H1 (cell line): ENCODE data around the gene FGF10. TPM values are rescaled to one million over a fixed set of nuclear protein-coding genes. Genes with fewer than 3 reads are reported as not detected.

Experiments used
- CTCF ChIA-PET: fragments of 300-600 bp; sonication (Branson Sonifier 250); formaldehyde crosslinking; loops from one replicate; lab custom pipeline; 2021; ENCODE audit not compliant: partially characterized antibody; lab: Charles Lee
- POLR2A ChIA-PET: fragments of 300-600 bp; sonication (Branson Sonifier 250); formaldehyde crosslinking; loops from one replicate; lab custom pipeline; 2021; ENCODE audit warnings: inconsistent platforms; ENCODE audit not compliant: partially characterized antibody; lab: Charles Lee
- DNase-seq, 2 experiments: peaks; one replicate each; pipeline versions ENCODE4 v3.0.0 to v3.0.0-alpha.2; 2010 to 2022; ENCODE audit warnings: low spot score in 2 of 2, low read depth in 1 of 2, mixed read lengths in 1 of 2
- FAIRE-seq: peaks from 2 replicates; lab custom pipeline; 2011; peaks lifted over from hg19 to GRCh38; lab: Jason Lieb, UNC
- H2AFZ ChIP-seq: 2 replicates; pipeline ENCODE4 v1.8.1; 2012; ENCODE audit warnings: low read length, inconsistent platforms
- H2AK5ac ChIP-seq: 2 replicates; pipeline ENCODE4 v1.6.1; 2013; ENCODE audit warnings: low read depth, low read length
- H2BK120ac ChIP-seq: replicated peaks from 2 replicates; pipeline ENCODE3; 2013; ENCODE audit warnings: low read depth, low read length, inconsistent platforms
- H2BK12ac ChIP-seq: 2 replicates; pipeline ENCODE4 v1.6.1; 2013; ENCODE audit warnings: low read depth, low read length
- H2BK15ac ChIP-seq: 2 replicates; pipeline ENCODE4 v1.6.1; 2013; ENCODE audit warnings: low read length
- H2BK20ac ChIP-seq: 2 replicates; pipeline ENCODE4 v1.6.1; 2013; ENCODE audit warnings: low read length
- H2BK5ac ChIP-seq: 2 replicates; pipeline ENCODE4 v1.6.1; 2013; ENCODE audit warnings: low read depth, low read length
- H3K14ac ChIP-seq: 2 replicates; pipeline ENCODE4 v1.6.1; 2013; ENCODE audit warnings: inconsistent platforms; ENCODE audit not compliant: insufficient read length
- H3K18ac ChIP-seq: 2 replicates; pipeline ENCODE4 v1.6.1; 2013; ENCODE audit warnings: low read length; ENCODE audit errors: extremely low read depth
- H3K23ac ChIP-seq: 2 replicates; pipeline ENCODE4 v1.6.1; 2013; ENCODE audit warnings: inconsistent platforms; ENCODE audit not compliant: insufficient read length
- H3K23me2 ChIP-seq: 2 replicates; pipeline ENCODE4 v1.6.1; 2013; ENCODE audit warnings: low read depth, low read length
- H3K27ac ChIP-seq: 2 replicates; pipeline ENCODE4 v1.6.1; 2011; ENCODE audit warnings: low read depth, low read length, inconsistent platforms
- H3K27me3 ChIP-seq, 4 experiments: replicated peaks in 1 of 4; 1 replicate in 1 of 4; 2 replicates in 3 of 4; pipeline versions ENCODE4 v1.6.1 to v1.8.1; 2011 to 2013; ENCODE audit warnings: low read length in 3 of 4, mild to moderate bottlenecking in 3 of 4, inconsistent platforms in 2 of 4, mixed read lengths in 2 of 4, moderate library complexity in 1 of 4; ENCODE audit not compliant: control insufficient read depth in 3 of 4, insufficient read depth in 3 of 4; ENCODE audit errors: extremely low read depth in 1 of 4
- H3K36me3 ChIP-seq, 4 experiments: 2 replicates each; pipeline versions ENCODE4 v1.6.1 to v1.8.1; 2011 to 2013; ENCODE audit warnings: mild to moderate bottlenecking in 4 of 4, low read length in 3 of 4, moderate library complexity in 2 of 4, control low read depth in 1 of 4, inconsistent platforms in 1 of 4; ENCODE audit not compliant: insufficient read depth in 4 of 4, control insufficient read depth in 2 of 4
- H3K4ac ChIP-seq: replicated peaks from 2 replicates; pipeline ENCODE3; 2013; ENCODE audit warnings: low read length, low read depth, mixed read lengths, inconsistent platforms; ENCODE audit not compliant: insufficient read length
- H3K4me1 ChIP-seq, 4 experiments: replicated peaks in 1 of 4; 1 replicate in 1 of 4; 2 replicates in 3 of 4; pipeline versions ENCODE4 v1.6.1 to v1.8.1; 2011 to 2013; ENCODE audit warnings: low read length in 3 of 4, inconsistent platforms in 2 of 4, mixed read lengths in 1 of 4; ENCODE audit not compliant: insufficient read depth in 4 of 4, control insufficient read depth in 3 of 4
- H3K4me2 ChIP-seq, 2 experiments: 2 replicates each; pipeline versions ENCODE4 v1.6.1 to v1.8.1; 2011 to 2013; ENCODE audit warnings: low read depth in 2 of 2, low read length in 2 of 2, control low read depth in 1 of 2, inconsistent platforms in 1 of 2, mild to moderate bottlenecking in 1 of 2; ENCODE audit not compliant: insufficient read depth in 1 of 2
- H3K4me3 ChIP-seq, 4 experiments: fragments of 200-600, 300-600 bp in 1 of 4; sonication (generic), shearing (Covaris generic), sonication (Bioruptor Twin) in 1 of 4; 2 replicates each; pipeline versions ENCODE4 v1.5.1 to v1.8.1; 2011 to 2016; ENCODE audit warnings: low read length in 4 of 4, low read depth in 3 of 4, control low read depth in 2 of 4, inconsistent platforms in 2 of 4, mild to moderate bottlenecking in 2 of 4, mixed read lengths in 1 of 4, moderate library complexity in 1 of 4; ENCODE audit not compliant: insufficient read depth in 2 of 4; ENCODE audit errors: extremely low read depth in 1 of 4
- H3K56ac ChIP-seq: replicated peaks from 2 replicates; pipeline ENCODE3; 2013; ENCODE audit warnings: low read depth, mild to moderate bottlenecking, mixed read lengths, low read length, inconsistent platforms; ENCODE audit not compliant: insufficient read length
- H3K79me1 ChIP-seq: 2 replicates; pipeline ENCODE4 v1.6.1; 2013; ENCODE audit warnings: low read depth, low read length, control low read depth
- H3K79me2 ChIP-seq, 2 experiments: 2 replicates each; pipeline versions ENCODE4 v1.6.1 to v1.8.1; 2012 to 2013; ENCODE audit warnings: low read length in 2 of 2, mild to moderate bottlenecking in 2 of 2, inconsistent platforms in 1 of 2; ENCODE audit not compliant: insufficient read depth in 2 of 2, control insufficient read depth in 1 of 2
- H3K9ac ChIP-seq, 4 experiments: replicated peaks in 1 of 4; 1 replicate in 1 of 4; 2 replicates in 3 of 4; pipeline versions ENCODE4 v1.6.1 to v1.8.1; 2011 to 2013; ENCODE audit warnings: low read depth in 3 of 4, low read length in 3 of 4, control low read depth in 2 of 4, mild to moderate bottlenecking in 2 of 4, moderate library complexity in 2 of 4, inconsistent platforms in 1 of 4; ENCODE audit errors: extremely low read depth in 1 of 4
- H3K9me3 ChIP-seq, 2 experiments: 2 replicates each; pipeline versions ENCODE4 v1.6.1 to v1.8.1; 2012 to 2013; ENCODE audit warnings: mild to moderate bottlenecking in 2 of 2, moderate library complexity in 2 of 2, control low read depth in 1 of 2, inconsistent platforms in 1 of 2, low read depth in 1 of 2, low read length in 1 of 2, mixed read lengths in 1 of 2; ENCODE audit not compliant: insufficient read depth in 2 of 2
- H4K20me1 ChIP-seq, 2 experiments: replicated peaks in 1 of 2; 2 replicates each; pipeline versions ENCODE3 to v1.8.1; 2011 to 2013; ENCODE audit warnings: inconsistent platforms in 2 of 2, low read length in 2 of 2, mild to moderate bottlenecking in 1 of 2; ENCODE audit not compliant: insufficient read depth in 2 of 2, control insufficient read depth in 1 of 2
- H4K5ac ChIP-seq: 2 replicates; pipeline ENCODE4 v1.6.1; 2013; ENCODE audit warnings: low read length, low read depth, mixed read lengths, inconsistent platforms; ENCODE audit not compliant: insufficient read length
- H4K8ac ChIP-seq: 2 replicates; pipeline ENCODE4 v1.8.0; 2013; ENCODE audit warnings: mild to moderate bottlenecking, moderate library complexity, low read length, inconsistent platforms; ENCODE audit not compliant: insufficient read depth; ENCODE audit errors: extremely low read depth
- H4K91ac ChIP-seq: replicated peaks from 2 replicates; pipeline ENCODE3; 2013; ENCODE audit warnings: low read length, mixed read lengths, inconsistent platforms; ENCODE audit not compliant: insufficient read length
- ATF3 ChIP-seq: IDR thresholded peaks from 2 replicates; pipeline ENCODE4 v1.6.1; 2011; ENCODE audit warnings: low read depth, mild to moderate bottlenecking, low read length; ENCODE audit not compliant: insufficient read depth
- BRCA1 ChIP-seq: IDR thresholded peaks from 2 replicates; pipeline ENCODE4 v1.6.1; 2012; ENCODE audit warnings: low read depth, low read length, improper control_type of control experiment
- CBX8 ChIP-seq: fragments of 300-800, 300-1000 bp; sonication (generic); IDR thresholded peaks from 2 replicates; pipeline ENCODE4 v1.7.1; 2016; ENCODE audit warnings: low read depth, low read length, borderline replicate concordance
- CHD1 ChIP-seq: IDR thresholded peaks from 2 replicates; pipeline ENCODE4 v1.6.1; 2012; ENCODE audit warnings: low read depth, low read length, improper control_type of control experiment
- CTBP2 ChIP-seq: IDR thresholded peaks from 2 replicates; pipeline ENCODE4 v1.7.0; 2011; ENCODE audit warnings: borderline replicate concordance, mild to moderate bottlenecking, moderate library complexity, mixed read lengths, low read length; ENCODE audit not compliant: insufficient read depth, insufficient read length
- EZH2 ChIP-seq: fragments of 200-600 bp; sonication (generic); IDR thresholded peaks from 2 replicates; pipeline ENCODE4 v1.7.1; 2012; ENCODE audit warnings: low read depth, mild to moderate bottlenecking, moderate library complexity, low read length, inconsistent platforms; ENCODE audit not compliant: severe bottlenecking
- GABPA ChIP-seq: IDR thresholded peaks from 2 replicates; pipeline ENCODE4 v1.6.1; 2011; ENCODE audit warnings: mild to moderate bottlenecking, low read length, moderate library complexity, borderline replicate concordance; ENCODE audit not compliant: insufficient read depth
- KDM1A ChIP-seq: fragments of 200-600, 300-600 bp; sonication (generic); IDR thresholded peaks from 2 replicates; pipeline ENCODE4 v1.7.1; 2016; ENCODE audit warnings: mild to moderate bottlenecking, low read length, borderline replicate concordance
- KDM5A ChIP-seq: fragments of 200-600 bp; IDR thresholded peaks from 2 replicates; pipeline ENCODE4 v1.7.1; 2012; ENCODE audit warnings: mild to moderate bottlenecking, low read length, inconsistent platforms, mixed read lengths
- MAFK ChIP-seq: IDR thresholded peaks from 2 replicates; pipeline ENCODE4 v1.6.1; 2012; ENCODE audit warnings: low read depth, mild to moderate bottlenecking, improper control_type of control experiment, low read length
- POLR2AphosphoS5 ChIP-seq: IDR thresholded peaks from 2 replicates; pipeline ENCODE4 v1.6.1; 2011; ENCODE audit warnings: low read depth, low read length
- RXRA ChIP-seq: IDR thresholded peaks from 2 replicates; pipeline ENCODE4 v1.6.1; 2011; ENCODE audit warnings: low read depth, mild to moderate bottlenecking, low read length, moderate library complexity; ENCODE audit not compliant: insufficient read depth
- SP4 ChIP-seq: IDR thresholded peaks from 2 replicates; pipeline ENCODE4 v1.6.1; 2012; ENCODE audit warnings: low read length, inconsistent platforms
- TAF7 ChIP-seq: optimal IDR thresholded peaks from 2 replicates; pipeline ENCODE3; 2011; ENCODE audit warnings: low read depth, mild to moderate bottlenecking, inconsistent platforms, low read length, moderate library complexity, borderline replicate concordance
- TCF12 ChIP-seq: IDR thresholded peaks from 2 replicates; pipeline ENCODE4 v1.6.1; 2011; ENCODE audit warnings: low read depth, mild to moderate bottlenecking, low read length
- WGBS, 2 experiments: shearing (Covaris generic) in 1 of 2; methylation state at CpG; one replicate each; pipeline versions ENCODE4 v1.1.6 to v1.1.7; 2013 to 2015; ENCODE audit warnings: low lambda C conversion rate in 2 of 2, mixed read lengths in 2 of 2, inconsistent platforms in 1 of 2, low coverage in 1 of 2, missing lambda C conversion rate in 1 of 2; ENCODE audit not compliant: insufficient replicate concordance in 2 of 2, insufficient coverage in 1 of 2, insufficient read length in 1 of 2; ENCODE audit errors: extremely low coverage in 1 of 2, missing lambda C conversion rate in 1 of 2; 5-methylcytosine and 5-hydroxymethylcytosine counted together
- polyA plus RNA-seq, 7 experiments: library from polyadenylated mRNA; depleted of rRNA in 3 of 7; stranded (reverse) in 5 of 7; unstranded in 2 of 7; fragments of >200 nt in 5 of 7; fragments of 200-250 nt in 2 of 7; gene quantifications; 1 replicate in 5 of 7; 2 replicates in 1 of 7; 4 replicates in 1 of 7; pipeline versions ENCODE4 v1.2.1 to v1.2.3, GENCODE V29; 2011 to 2013; ENCODE audit warnings: missing spikeins in 2 of 7, mixed read lengths in 2 of 7
- total RNA-seq: library from RNA; stranded (reverse); fragmentation: NEBNext Ultra II Directional; extraction: Animal tissue kit (Norgen Biotek cat#: 25700); gene quantifications from 2 replicates; pipeline ENCODE4 v1.2.1, GENCODE V29; 2021

Gene FGF10
- total and polyA plus RNA-seq, 2 of the 8 experiments (the other 6 are each of a cell fraction or from before 2014, with no cell fraction given) = 0.06 to 0.54 TPM

GRCh38 chr5:44384816-44385215, 4.4 kb downstream of the FGF10 start:
- Histone ChIP-seq H3K27ac (no peak overlapping the region), H3K23me2 (peaks cover 12% of the 10 kb centered on the region), H2AFZ (no peak overlapping the region), H3K36me3 (no peaks in the 10 kb centered on the region), H3K56ac (no peak overlapping the region), H3K9ac (no peak overlapping the region), H2AK5ac (no peak overlapping the region), H2BK20ac (no peak overlapping the region), H2BK15ac (no peak overlapping the region), H4K20me1 (no peaks in the 10 kb centered on the region), H4K91ac (no peak overlapping the region), H3K79me1 (no peaks in the 10 kb centered on the region), H2BK12ac (no peak overlapping the region), H3K4me3 (no peak overlapping the region), H3K23ac (no peak overlapping the region), H2BK120ac (no peak overlapping the region), H4K5ac (no peak overlapping the region), H4K8ac (no peak overlapping the region), H3K27me3 (peaks cover 6 to 29% (median 19%) of the 10 kb centered on the region in 4 experiments), H2BK5ac (no peak overlapping the region), H3K9me3 (no peaks in the 10 kb centered on the region), H3K4me1 (peaks cover 0 to 7% (median 2%) of the 10 kb centered on the region in 4 experiments; a peak in 3 of 7 replicates), H3K14ac (no peak overlapping the region), H3K4me2 (no peak overlapping the region), H3K18ac (no peak overlapping the region), H3K4ac (no peak overlapping the region), H3K79me2 (no peaks in the 10 kb centered on the region)
- FAIRE-seq (no peak), DNase-seq (no peak)
- 85% methylated on average over 1 of the region's 1 CpG; no CpG with 5 or more reads in 1 of the 2 experiments for WGBS, 2 experiments
- ChIA-PET CTCF (no interaction called here), POLR2A (no interaction called here)
- no peak for TF ChIP-seq ATF3
- no peak for TF ChIP-seq RXRA
- TF ChIP-seq TCF12 = no peak
- TF ChIP-seq KDM5A = no peak
- TF ChIP-seq TAF7 = no peak
- no peak for TF ChIP-seq MAFK
- no peak for TF ChIP-seq CTBP2
- no peak for TF ChIP-seq GABPA
- no peak for TF ChIP-seq POLR2AphosphoS5
- no peak for TF ChIP-seq EZH2
- TF ChIP-seq BRCA1 = no peak
- TF ChIP-seq SP4 = no peak
- TF ChIP-seq CHD1 = no peak
- no peak for TF ChIP-seq CBX8
- no peak for TF ChIP-seq KDM1A
